ENCODE measurements around the gene PCSK4. TPM values are rescaled to one million over a fixed set of nuclear protein-coding genes. Genes with fewer than 3 reads are reported as not detected.

The PCSK4 gene
- total and polyA plus RNA-seq, 9 of the 15 experiments (the other 6 are each of a cell fraction or from before 2014, with no cell fraction given): 0.01 to 9.1 (median 2.1) TPM; not detected in 1

DNA sequence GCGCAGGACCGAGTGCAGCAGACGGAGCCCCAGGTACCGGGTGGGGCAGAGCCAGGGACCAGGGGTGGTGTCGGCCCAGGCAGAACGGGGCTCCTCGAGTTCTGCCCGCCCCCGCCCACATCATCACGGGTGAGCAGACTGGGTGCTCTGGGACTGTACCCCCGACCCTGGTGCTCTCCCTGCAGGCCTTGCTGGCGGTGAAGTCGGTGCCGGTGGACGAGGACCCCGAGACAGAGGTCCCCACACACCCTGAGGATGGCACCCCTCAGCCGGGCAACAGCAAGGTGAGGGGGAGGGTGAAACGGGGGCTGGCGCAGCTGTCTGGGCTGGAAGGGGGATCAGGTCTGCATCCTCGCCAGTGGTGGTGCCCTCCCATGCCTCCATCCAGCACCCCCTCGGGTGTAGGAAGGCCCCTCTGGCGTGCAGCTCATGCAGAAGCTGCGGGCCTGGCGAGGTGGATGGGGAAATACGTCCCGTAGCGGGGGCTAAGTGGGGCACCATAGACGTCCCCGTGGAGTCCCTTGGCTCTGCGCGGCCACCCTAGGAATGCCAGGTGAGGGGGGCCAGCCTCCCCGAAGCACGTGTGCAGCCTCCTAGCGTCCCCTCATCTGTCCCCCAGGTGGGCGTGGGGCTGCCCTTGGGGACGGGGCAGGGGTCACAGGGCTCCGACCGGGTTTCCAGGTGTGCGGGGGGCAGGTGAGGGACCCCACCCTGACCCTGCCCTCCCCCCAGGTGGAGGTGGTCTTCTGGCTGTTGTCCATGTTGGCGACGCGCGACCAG lies 33.8 kb downstream of the PCSK4 start:
- peak overlapping the region; percentile 46 for H3K4me2 ChIP-seq (ENCODE audit: insufficient read depth, low read length)
- no peak for ATAC-seq
- H3K27ac ChIP-seq (ENCODE audit: extremely low read depth, low read depth, low read length): no peak overlapping the region
- DNase-seq (ENCODE audit: extremely low read depth in 1 of 4, low spot score in 3 of 4): no peak
- POLR2A ChIA-PET: interaction anchor here (0.6 to 3.1 kb wide), 10 partner anchors 9 to 262 kb away, joined by 3 to 10 read pairs (median 6); no protein-coding TSS in a partner anchor
- in situ Hi-C loops (cut with MboI) (loop anchor here (5.0 kb wide), 1 partner anchor 51 kb away; no protein-coding TSS in a partner anchor), intact Hi-C loops (cut with micrococcal nuclease) (loop anchor here (5.0 kb wide), 1 partner anchor 56 kb away; the partner anchor contains the start of gene ADAMTSL5)
- no peak for FAIRE-seq
- H3K79me2 ChIP-seq (ENCODE audit: control insufficient read depth, insufficient read depth, low read length): no peaks in the 10 kb centered on the region
- H3K9me1 ChIP-seq (ENCODE audit: control insufficient read depth, insufficient read depth, low read length): peaks cover 7% of the 10 kb centered on the region
- H3K4me3 ChIP-seq: no peak overlapping the region
- H3K4me1 ChIP-seq (replicated peaks in 1 of 2; ENCODE audit: control insufficient read depth in 2 of 2, insufficient read depth in 2 of 2, low read length in 2 of 2): peaks cover 5 to 79% of the 10 kb centered on the region in 2 experiments; a peak in 4 of 5 replicates
- WGBS (ENCODE audit: insufficient coverage, low coverage, missing lambda C conversion rate): 50% methylated on average over 32 of the region's 43 CpGs
- H3K9ac ChIP-seq (ENCODE audit: insufficient read depth in 1 of 2, low read depth in 2 of 2, low read length in 2 of 2): peak overlapping the region in 1 of 2 experiments; percentile 80; a peak in 2 of 4 replicates
- CTCF ChIA-PET (ENCODE audit: low intra/inter-chr PET ratio): no interaction called here
- H3K9me3 ChIP-seq (replicated peaks; ENCODE audit: control insufficient read depth, insufficient read depth, low read depth, low read length): no peaks in the 10 kb centered on the region
- peaks cover 6% of the 10 kb centered on the region; the same call in 1 of the 3 replicates for H3K36me3 ChIP-seq (ENCODE audit: control insufficient read depth, insufficient read depth, low read length)
- H4K20me1 ChIP-seq (replicated peaks; ENCODE audit: control insufficient read depth, insufficient read depth, low read length): peaks cover 25% of the 10 kb centered on the region
- no TSS peak for BruUV-seq (replicated peaks)
- H2AFZ ChIP-seq (ENCODE audit: low read depth, low read length): 0 out of 2 replicates have a peak overlapping the region, but pooled peaks have one; percentile 63
- peaks cover 0 to under 1% of the 10 kb centered on the region in 2 experiments; a peak in 1 of 5 replicates for H3K27me3 ChIP-seq (ENCODE audit: control insufficient read depth in 2 of 2, insufficient read depth in 2 of 2, low read length in 2 of 2)
- peak; percentile 39; the same call in 1 of the 2 replicates for TF ChIP-seq SUPT5H (IDR thresholded peaks at IDR 0.05)
- TF ChIP-seq ZBTB7A (IDR thresholded peaks at IDR 0.05; ENCODE audit: borderline replicate concordance, control insufficient read depth, low read depth, low read length): peak; percentile 6; the same call in 1 of the 2 replicates
- no peak for TF ChIP-seq SAP30 (IDR thresholded peaks at IDR 0.05; ENCODE audit: borderline replicate concordance, insufficient read depth, low read depth, low read length, poor library complexity, severe bottlenecking)
- TF ChIP-seq, protein P1, sequence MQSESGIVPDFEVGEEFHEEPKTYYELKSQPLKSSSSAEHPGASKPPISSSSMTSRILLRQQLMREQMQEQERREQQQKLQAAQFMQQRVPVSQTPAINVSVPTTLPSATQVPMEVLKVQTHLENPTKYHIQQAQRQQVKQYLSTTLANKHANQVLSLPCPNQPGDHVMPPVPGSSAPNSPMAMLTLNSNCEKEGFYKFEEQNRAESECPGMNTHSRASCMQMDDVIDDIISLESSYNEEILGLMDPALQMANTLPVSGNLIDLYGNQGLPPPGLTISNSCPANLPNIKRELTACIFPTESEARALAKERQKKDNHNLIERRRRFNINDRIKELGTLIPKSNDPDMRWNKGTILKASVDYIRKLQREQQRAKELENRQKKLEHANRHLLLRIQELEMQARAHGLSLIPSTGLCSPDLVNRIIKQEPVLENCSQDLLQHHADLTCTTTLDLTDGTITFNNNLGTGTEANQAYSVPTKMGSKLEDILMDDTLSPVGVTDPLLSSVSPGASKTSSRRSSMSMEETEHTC (IDR thresholded peaks at IDR 0.05): no peak
- peak; percentile 38 for TF ChIP-seq RBFOX2 (IDR thresholded peaks at IDR 0.05; ENCODE audit: low read depth, low read length)
- no peak for TF ChIP-seq HNRNPH1 (optimal IDR thresholded peaks at IDR 0.05; ENCODE audit: low read depth, low read length)
- TF ChIP-seq MBD2 (IDR thresholded peaks at IDR 0.05; ENCODE audit: borderline replicate concordance, low read depth): 0 out of 2 replicates have a peak, but pooled peaks have one; percentile 1
- no peak for TF ChIP-seq PHB2 (IDR thresholded peaks at IDR 0.05; ENCODE audit: low read depth)
- no peak for TF ChIP-seq IRF2 (CRISPR knock-in tag; IDR thresholded peaks at IDR 0.05)
- TF ChIP-seq YBX1 (IDR thresholded peaks at IDR 0.05): no peak
- peak; percentile 25; the same call in 1 of the 2 replicates for TF ChIP-seq POLR2AphosphoS2 (IDR thresholded peaks at IDR 0.05; ENCODE audit: low read length)
- no peak for TF ChIP-seq EHMT2 (IDR thresholded peaks at IDR 0.05)
- TF ChIP-seq TFAP4 (CRISPR knock-in tag; IDR thresholded peaks at IDR 0.05; ENCODE audit: borderline replicate concordance): no peak
- 0 out of 4 replicates have a peak, but pooled peaks of 1 of the 2 experiments have one; percentile 56 for TF ChIP-seq SIN3A (IDR thresholded peaks at IDR 0.05; ENCODE audit: borderline replicate concordance in 2 of 2, control insufficient read depth in 1 of 2, low read depth in 2 of 2, low read length in 2 of 2)
- peak; percentile 62 for TF ChIP-seq EGR1 (conservative IDR thresholded peaks at IDR 0.05)
- peak; percentile 47 for TF ChIP-seq RBM22 (IDR thresholded peaks at IDR 0.05; ENCODE audit: low read depth, low read length, poor library complexity, severe bottlenecking)
- peak; percentile 48 for TF ChIP-seq FIP1L1 (IDR thresholded peaks at IDR 0.05; ENCODE audit: low read depth, low read length, poor library complexity, severe bottlenecking)
- no peak for TF ChIP-seq SIN3B (IDR thresholded peaks at IDR 0.05; ENCODE audit: low read depth)
- TF ChIP-seq PHTF2 (CRISPR knock-in tag; IDR thresholded peaks at IDR 0.05): no peak
- TF ChIP-seq ZFP30 (CRISPR knock-in tag; IDR thresholded peaks at IDR 0.05; ENCODE audit: borderline replicate concordance): no peak
